GM19455 (cell line): ENCODE results near the gene ASB6.
"Not testable (repeated sequence)": the region's sequence is repeated elsewhere in the genome, so short reads cannot be mapped to it uniquely, and the experiment has no call there.

Experiments used
- ATAC-seq: cut with Tn5 transposase; IDR thresholded peaks from one replicate; pipeline ENCODE4 v1.9.1; 2021; ENCODE audit not compliant: unreplicated experiment

ASB6 gene

GRCh38 chr9:129609486-129610212 is 32.3 kb downstream of the ASB6 start:
- no peak for ATAC-seq

DNA sequence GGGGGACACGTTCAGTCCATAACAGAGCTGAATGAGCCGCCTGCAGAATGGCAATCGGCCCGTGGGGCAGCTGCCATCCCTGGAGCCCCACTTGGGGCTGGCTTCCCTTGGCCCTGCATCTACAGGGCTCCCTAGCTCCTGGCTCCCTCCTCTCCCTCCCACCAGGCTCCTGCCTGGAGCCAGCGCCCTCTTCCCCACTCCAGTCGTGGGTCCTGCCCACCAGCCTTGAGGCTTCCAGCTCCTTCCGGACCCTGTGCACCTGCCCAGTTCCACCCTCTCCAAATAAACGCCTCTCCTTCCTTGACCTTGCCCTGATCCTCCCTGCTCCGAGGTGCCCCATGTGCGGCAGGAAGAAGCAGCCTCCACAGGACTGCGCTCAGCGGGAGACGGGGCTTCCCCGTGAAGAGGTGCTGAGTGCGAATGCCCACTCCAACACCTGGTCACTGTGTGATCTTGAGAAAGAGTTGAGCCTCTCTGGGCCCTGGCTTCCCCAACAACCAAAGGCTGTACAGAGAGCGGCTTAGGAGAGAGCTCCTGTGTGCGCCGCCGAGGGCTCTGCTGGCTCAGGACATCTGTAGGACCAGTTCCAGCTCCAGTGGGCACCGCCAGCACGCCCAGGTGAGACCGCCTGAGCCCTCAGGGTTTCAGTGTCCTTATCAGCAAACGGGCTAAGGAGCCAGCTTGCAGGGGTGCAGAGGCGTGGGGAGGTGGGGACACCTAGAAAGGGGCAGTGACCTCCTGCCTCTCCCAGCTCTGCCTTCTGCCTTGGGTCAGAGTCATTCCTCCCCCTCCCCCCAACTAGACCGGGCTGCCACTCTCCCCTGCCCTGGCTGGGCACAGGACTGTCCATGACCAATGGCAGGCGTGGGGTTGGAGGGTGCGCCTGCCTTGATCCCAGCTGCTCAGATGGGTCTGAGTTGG is 33.1 kb downstream of the ASB6 start:
- no peak for ATAC-seq

- ATAC-seq, result no peak
Observed at GRCh38 chr9:129607027-129607387, 34.9 kb downstream of the ASB6 start.

DNA sequence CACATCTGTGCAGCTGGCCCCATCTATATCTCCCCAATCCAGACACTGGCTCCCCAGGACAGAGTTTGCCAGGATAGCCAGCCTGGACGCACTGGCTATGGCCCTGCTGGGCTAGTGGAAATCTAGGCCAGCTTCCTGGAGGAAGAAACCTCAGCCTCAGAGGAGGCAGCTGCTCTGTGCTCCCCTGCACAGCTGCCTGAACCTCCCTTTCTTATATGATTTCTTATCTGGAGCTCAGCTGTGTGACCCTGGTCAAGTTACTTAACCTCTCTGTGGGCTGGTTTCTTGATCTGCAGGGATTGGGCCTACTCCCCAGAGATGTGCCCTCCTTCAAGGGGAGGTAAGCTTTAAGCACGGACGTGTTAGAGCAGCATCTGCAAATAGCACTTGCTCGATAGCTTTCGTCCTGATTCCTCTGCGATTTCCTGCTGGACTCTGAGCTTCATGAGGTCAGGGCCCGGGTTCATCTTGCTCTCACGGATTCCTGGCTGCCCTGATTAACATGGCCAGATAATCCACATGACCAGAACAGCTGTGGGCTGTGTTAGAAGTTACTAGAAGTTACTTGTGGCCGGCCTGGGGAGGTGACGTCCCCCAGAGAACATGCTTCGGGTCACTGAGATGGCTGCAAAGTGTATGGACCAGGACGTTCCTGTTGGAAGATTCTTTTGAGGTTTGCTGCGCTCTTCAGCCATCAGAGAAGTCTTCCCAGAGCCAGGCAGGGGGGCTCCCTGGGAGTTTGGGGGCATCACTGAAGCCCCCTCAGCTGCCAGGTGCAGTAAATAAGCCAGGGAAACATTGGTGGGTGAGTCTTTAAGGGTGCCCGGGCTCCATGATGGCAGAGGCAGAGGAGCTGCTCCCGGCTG is 35.6 kb downstream of the ASB6 start:
- ATAC-seq, result no peak

- no peak for ATAC-seq
Observed at GRCh38 chr9:129604766-129605163, 37.2 kb downstream of the ASB6 start.

GRCh38 chr9:129604056-129604765 is 37.7 kb downstream of the ASB6 start:
- ATAC-seq, result no peak

GRCh38 chr9:129602598-129603415 is 39.1 kb downstream of the ASB6 start:
- no peak for ATAC-seq

GRCh38 chr9:129601082-129601674 is 40.8 kb downstream of the ASB6 start:
- no peak for ATAC-seq

DNA sequence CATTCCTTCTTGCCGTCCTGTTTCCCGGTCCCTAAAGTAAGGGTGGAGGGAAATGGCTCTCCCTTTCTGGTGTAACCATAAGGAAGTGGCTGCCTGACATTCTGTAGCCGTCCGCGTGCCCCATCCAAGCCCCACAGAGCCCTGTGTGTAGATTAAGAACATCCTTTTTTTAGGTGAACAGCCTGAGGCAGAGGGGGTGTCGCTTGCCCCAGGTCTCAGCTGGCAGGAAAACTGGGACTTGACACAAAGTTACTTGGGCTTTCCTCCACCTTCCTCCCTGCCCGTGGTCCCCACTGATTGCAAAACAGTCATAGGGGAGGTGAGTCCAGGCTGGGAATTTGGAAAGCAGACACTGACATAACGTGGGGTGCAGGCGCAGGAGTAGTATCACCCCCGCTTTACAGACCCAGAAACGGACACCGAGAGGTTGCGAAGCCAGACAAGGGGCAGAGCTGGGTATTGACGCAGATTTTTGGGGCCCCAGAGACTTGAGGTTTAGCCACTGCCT is 43.8 kb downstream of the ASB6 start:
- ATAC-seq, result no peak

GRCh38 chr9:129597355-129598088 is 44.4 kb downstream of the ASB6 start:
- ATAC-seq, result no peak

DNA sequence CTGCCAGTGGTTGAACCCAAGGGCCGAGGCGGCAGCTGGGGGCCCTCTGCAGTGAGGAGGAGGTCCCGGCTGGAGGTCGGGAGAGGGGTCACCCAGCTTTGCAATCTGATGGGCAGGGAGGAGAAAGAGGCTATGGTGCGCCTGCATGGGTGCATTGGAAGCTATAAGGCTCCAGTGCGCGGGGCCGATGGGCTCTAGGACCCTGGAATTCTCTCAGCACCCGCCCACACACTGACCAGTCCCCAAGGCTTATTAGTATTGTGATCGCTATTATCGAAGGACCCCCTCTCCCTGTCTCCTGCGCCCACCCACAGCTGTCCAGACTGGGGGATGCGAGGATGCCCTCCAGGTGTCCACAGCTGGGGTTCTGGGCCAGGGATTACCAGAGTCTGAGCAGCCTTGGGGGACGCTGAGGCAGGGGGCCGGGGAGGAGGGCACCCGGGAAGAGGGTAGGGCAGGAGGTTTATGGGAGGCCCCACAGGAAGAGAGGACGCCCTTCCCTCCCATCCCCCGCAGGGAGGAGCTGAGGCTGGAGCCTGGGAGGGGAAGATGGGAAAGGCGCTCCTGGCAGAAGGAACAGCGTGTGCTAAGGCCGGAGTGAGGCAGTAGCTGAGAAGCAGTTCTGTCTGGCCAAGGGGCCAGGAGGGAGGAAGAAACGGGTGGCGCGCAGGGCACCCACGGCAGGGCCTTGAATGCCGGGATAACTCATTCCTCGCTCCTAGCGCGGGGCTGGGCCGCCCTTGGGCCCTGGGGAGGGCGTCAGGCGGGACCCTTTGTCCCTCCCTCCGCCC is 45.2 kb downstream of the ASB6 start:
- no peak for ATAC-seq

GRCh38 chr9:129595903-129596540 is 45.9 kb downstream of the ASB6 start:
- no peak for ATAC-seq

GRCh38 chr9:129595311-129595741 is 46.6 kb downstream of the ASB6 start:
- no peak for ATAC-seq

DNA sequence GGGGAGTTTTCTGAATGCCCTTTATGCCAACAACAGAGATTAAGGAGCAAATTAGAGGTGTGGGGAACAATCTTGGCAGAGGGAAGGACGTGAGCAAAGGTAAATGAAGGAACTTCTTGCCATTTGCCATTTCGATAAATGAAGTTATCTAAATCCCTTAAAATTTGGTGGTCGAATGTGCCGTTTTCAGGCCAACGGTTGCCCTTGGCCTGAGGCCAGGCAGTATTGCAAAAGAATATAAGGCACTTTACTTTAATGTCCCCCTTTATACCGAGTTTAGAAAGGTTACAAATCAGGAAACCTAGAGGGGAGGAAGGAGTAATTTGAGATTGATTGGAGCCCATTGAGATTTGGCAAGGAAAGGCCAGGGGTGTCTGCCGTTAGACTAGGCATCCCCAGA is 47.3 kb downstream of the ASB6 start:
- no peak for ATAC-seq

GRCh38 chr9:129592790-129593189 is 49.2 kb downstream of the ASB6 start:
- ATAC-seq, result not testable (repeated sequence)

- ATAC-seq, result no peak
Observed at GRCh38 chr9:129591916-129592315, 50.0 kb downstream of the ASB6 start.

DNA sequence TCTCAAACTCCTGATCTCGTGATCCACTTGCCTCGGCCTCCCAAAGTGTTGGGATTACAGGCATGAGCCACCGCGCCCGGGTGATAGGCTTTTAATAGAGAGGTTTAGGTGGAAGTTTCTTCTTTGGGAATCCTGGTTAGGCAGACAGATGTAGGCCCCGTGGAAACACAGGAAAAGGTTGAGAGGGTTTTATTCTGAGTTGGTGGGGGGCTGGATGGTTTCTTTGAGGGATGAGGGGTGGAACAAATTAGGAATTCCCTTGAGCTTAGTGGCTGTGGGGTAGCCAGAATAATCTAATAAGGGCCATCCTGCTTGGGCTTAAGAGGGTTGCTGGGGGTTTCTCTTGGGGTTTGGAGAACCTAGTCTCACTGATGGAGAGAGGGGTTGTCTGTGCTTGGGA is 51.5 kb downstream of the ASB6 start:
- ATAC-seq, result no peak
